K562 (cell line): ENCODE data around the gene INSM1. TPM values are rescaled to one million over a fixed set of nuclear protein-coding genes. Genes with fewer than 3 reads are reported as not detected.

Source experiments
- ATAC-seq: fragments of 200-7000 bp; cut with Tn5 transposase; 3 replicates; pipeline ENCODE4 v1.9.1; 2020; ENCODE audit warnings: moderate library complexity
- BruUV-seq: library from RNA; stranded (reverse); fragments of 400-500 nt; replicated peaks from 2 replicates; lab custom pipeline; 2021; lab: Mats Ljungman, UMichigan
- CTCF ChIA-PET: fragments of 300-600 bp; formaldehyde crosslinking; extraction: SDS; loops from one replicate; lab custom pipeline; 2021; ENCODE audit warnings: low intra/inter-chr PET ratio; lab: Yijun Ruan, JAX
- POLR2A ChIA-PET: fragments of 300-600, 350-650 bp; sonication (Branson Sonifier 250); formaldehyde crosslinking; extraction: SDS; loops from one replicate; lab custom pipeline; 2021; ENCODE audit warnings: antibody characterized with exemption, inconsistent platforms; lab: Yijun Ruan, JAX
- DNase-seq, 4 experiments: peaks; one replicate each; pipeline versions ENCODE4 v3.0.0 to v3.0.0-alpha.2; 2011 to 2018; ENCODE audit warnings: low spot score in 3 of 4, mixed read lengths in 3 of 4; ENCODE audit errors: extremely low read depth in 1 of 4
- FAIRE-seq: peaks from 2 replicates; lab custom pipeline; 2011; peaks lifted over from hg19 to GRCh38; lab: Jason Lieb, UNC
- H2AFZ ChIP-seq: 2 replicates; pipeline ENCODE4 v1.6.0; 2011; ENCODE audit warnings: low read depth, low read length, control low read depth, inconsistent platforms
- H3K27ac ChIP-seq: fragments of 200-600 bp; 3 replicates; pipeline ENCODE4 v1.8.0; 2011; ENCODE audit warnings: low read depth, mild to moderate bottlenecking, control low read depth, inconsistent platforms, low read length, moderate library complexity, mixed read lengths; ENCODE audit errors: extremely low read depth
- H3K27me3 ChIP-seq, 2 experiments: fragments of 300-600 bp in 1 of 2; 2 replicates in 1 of 2; 3 replicates in 1 of 2; pipeline versions ENCODE4 v1.6.0 to v1.8.0; 2011; ENCODE audit warnings: inconsistent platforms in 2 of 2, low read length in 2 of 2, mild to moderate bottlenecking in 1 of 2, mixed read lengths in 1 of 2, moderate library complexity in 1 of 2; ENCODE audit not compliant: control insufficient read depth in 2 of 2, insufficient read depth in 2 of 2
- H3K36me3 ChIP-seq: fragments of 300-600 bp; 3 replicates; pipeline ENCODE4 v1.8.0; 2011; ENCODE audit warnings: mild to moderate bottlenecking, low read length, inconsistent platforms; ENCODE audit not compliant: control insufficient read depth, insufficient read depth
- H3K4me1 ChIP-seq, 2 experiments: fragments of 200-600 bp in 1 of 2; replicated peaks in 1 of 2; 2 replicates in 1 of 2; 3 replicates in 1 of 2; pipeline versions ENCODE4 v1.5.1 to v1.8.0; 2011; ENCODE audit warnings: inconsistent platforms in 2 of 2, low read length in 2 of 2, mild to moderate bottlenecking in 1 of 2, mixed read lengths in 1 of 2, moderate library complexity in 1 of 2; ENCODE audit not compliant: control insufficient read depth in 2 of 2, insufficient read depth in 2 of 2
- H3K4me2 ChIP-seq: 2 replicates; pipeline ENCODE4 v1.6.1; 2011; ENCODE audit warnings: low read length, control low read depth, inconsistent platforms, mixed read lengths; ENCODE audit not compliant: insufficient read depth
- H3K4me3 ChIP-seq: fragments of 200-600 bp; sonication (generic), shearing (Covaris generic); 2 replicates; pipeline ENCODE4 v1.5.1; 2016; ENCODE audit warnings: control low read depth, inconsistent platforms
- H3K79me2 ChIP-seq: fragments of 200-600 bp; 3 replicates; pipeline ENCODE4 v1.8.0; 2011; ENCODE audit warnings: low read length, inconsistent platforms; ENCODE audit not compliant: control insufficient read depth, insufficient read depth
- H3K9ac ChIP-seq, 2 experiments: 2 replicates each; pipeline versions ENCODE4 v1.6.0 to v1.6.1; 2011; ENCODE audit warnings: low read depth in 2 of 2, low read length in 2 of 2, control low read depth in 1 of 2, inconsistent platforms in 1 of 2, mild to moderate bottlenecking in 1 of 2, mixed read lengths in 1 of 2; ENCODE audit not compliant: insufficient read depth in 1 of 2
- H3K9me1 ChIP-seq: one replicate; pipeline ENCODE4 v1.6.0; 2011; ENCODE audit warnings: inconsistent platforms, mild to moderate bottlenecking, low read length, moderate library complexity; ENCODE audit not compliant: control insufficient read depth, insufficient read depth
- H3K9me3 ChIP-seq: replicated peaks from 2 replicates; pipeline ENCODE4 v1.5.1; 2011; ENCODE audit warnings: low read depth, low read length, inconsistent platforms; ENCODE audit not compliant: control insufficient read depth, insufficient read depth
- H4K20me1 ChIP-seq: replicated peaks from 2 replicates; pipeline ENCODE4 v1.6.1; 2011; ENCODE audit warnings: low read length, inconsistent platforms, mixed read lengths; ENCODE audit not compliant: control insufficient read depth, insufficient read depth
- CC2D1A ChIP-seq: fragments of 450-650 bp; IDR thresholded peaks from 2 replicates; pipeline ENCODE4 v1.6.1; 2017; ENCODE audit warnings: mild to moderate bottlenecking
- FOSL1 ChIP-seq: fragments of 200-800 bp; sonication (Bioruptor generic); conservative IDR thresholded peaks from 2 replicates; pipeline ENCODE4 v1.6.1; 2016; ENCODE audit warnings: missing genetic modification characterization, missing compliant biosample characterization
- FOXA3 ChIP-seq, 2 experiments: fragments of 450-650 bp in 1 of 2; sonication (generic) in 1 of 2; formaldehyde crosslinking; IDR thresholded peaks in 1 of 2; conservative IDR thresholded peaks in 1 of 2; 2 replicates each; pipeline versions ENCODE4 v1.4.0 to v1.8.0; 2020 to 2022; ENCODE audit warnings: mild to moderate bottlenecking in 2 of 2, missing genetic modification reagents in 1 of 2
- HMG20B ChIP-seq: fragments of 250-450 bp; sonication (Bioruptor Pico); IDR thresholded peaks from 2 replicates; pipeline ENCODE4 v1.5.0; 2021; ENCODE audit warnings: mild to moderate bottlenecking
- KAT7 ChIP-seq: sonication (generic); formaldehyde crosslinking; IDR thresholded peaks from 2 replicates; pipeline ENCODE4 v1.8.0; 2022; ENCODE audit warnings: missing genetic modification reagents, mild to moderate bottlenecking, borderline replicate concordance
- SNRNP70 ChIP-seq: fragments of 200-400 bp; formaldehyde crosslinking; optimal IDR thresholded peaks from 2 replicates; pipeline ENCODE3; 2017; ENCODE audit warnings: low read depth, low read length
- TARDBP ChIP-seq: fragments of 450-650 bp; IDR thresholded peaks from 2 replicates; pipeline ENCODE4 v1.6.1; 2016
- ZBTB17 ChIP-seq: fragments of 450-650 bp; formaldehyde crosslinking; IDR thresholded peaks from 2 replicates; pipeline ENCODE4 v1.4.0; 2020; ENCODE audit warnings: mild to moderate bottlenecking
- WGBS: fragments of 100-300 bp; shearing (Covaris generic); methylation state at CpG from one replicate; pipeline ENCODE4 v1.1.6; 2016; ENCODE audit warnings: low coverage, mixed read lengths; ENCODE audit not compliant: insufficient coverage; ENCODE audit errors: missing lambda C conversion rate; 5-methylcytosine and 5-hydroxymethylcytosine counted together
- in situ Hi-C: fragments of 300-500 bp; cut with MboI; formaldehyde crosslinking; loops from 4 replicates; pipeline ENCODE4 v1.15.0; 2018; ENCODE audit warnings: inconsistent platforms, mixed read lengths
- intact Hi-C: fragments of 100-400 bp; cut with micrococcal nuclease; formaldehyde crosslinking; loops from 2 replicates; pipeline ENCODE4 v1.14.2; 2022
- polyA plus RNA-seq, 8 experiments: library from polyadenylated mRNA; depleted of rRNA in 4 of 8; stranded (reverse) in 5 of 8; unstranded in 3 of 8; fragments of >200 nt; fragmentation: Nextera tagmentation in 2 of 8; fragmentation: Illumina TruSeq in 1 of 8; extraction: Ambion mirVana in 2 of 8; extraction: Trizol in 1 of 8; gene quantifications; 2 replicates each; pipeline versions ENCODE4 v1.2.1 to v1.2.3, GENCODE V29; 2011 to 2014; ENCODE audit warnings: inconsistent platforms in 1 of 8, missing spikeins in 1 of 8
- total RNA-seq, 7 experiments: library from RNA; depleted of rRNA in 6 of 7; stranded (reverse); fragments of >200 nt in 6 of 7; fragmentation: Illumina TruSeq in 2 of 7; extraction: Trizol in 2 of 7; gene quantifications; 2 replicates each; pipeline versions ENCODE4 v1.2.1 to v1.2.3, GENCODE V29; 2011 to 2021; ENCODE audit warnings: low replicate concordance in 1 of 7
- TF ChIP-seq, protein P1 (sequence below): fragments of 150-350 bp; IDR thresholded peaks from 2 replicates; pipeline ENCODE4 v1.6.1; 2014; ENCODE audit warnings: low read depth, mild to moderate bottlenecking, low read length, borderline replicate concordance
- TF ChIP-seq, protein P2 (sequence below): fragments of 450-650 bp; formaldehyde crosslinking; IDR thresholded peaks from 2 replicates; pipeline ENCODE4 v1.4.0; 2022; ENCODE audit warnings: missing genetic modification characterization

The INSM1 gene
- total and polyA plus RNA-seq, 9 of the 15 experiments (the other 6 are each of a cell fraction or from before 2014, with no cell fraction given): not detected

DNA sequence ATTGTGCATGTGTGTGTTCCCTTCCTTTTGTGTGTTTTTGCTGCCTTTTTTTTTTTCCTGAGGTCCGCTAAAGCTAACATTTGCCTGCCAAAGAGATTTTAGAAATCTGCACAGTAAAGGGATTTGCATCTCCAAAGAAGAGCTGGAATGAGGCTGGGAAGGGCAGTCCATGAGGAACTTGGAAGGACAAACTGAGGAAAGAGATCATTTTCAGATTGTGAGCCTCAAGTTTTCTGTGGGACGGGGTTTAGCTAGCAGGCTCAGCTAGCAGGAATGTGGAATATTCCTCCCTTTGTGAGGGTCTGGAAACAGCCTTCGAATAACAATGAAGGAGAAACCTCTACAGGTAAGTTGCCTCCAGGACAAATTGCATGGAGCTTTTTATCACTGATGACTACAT lies 3.8 kb downstream of the INSM1 start:
- Histone ChIP-seq H3K4me1 (no peaks in the 10 kb centered on the region), H2AFZ (no peak overlapping the region), H3K4me2 (no peak overlapping the region), H3K79me2 (no peaks in the 10 kb centered on the region), H4K20me1 (no peaks in the 10 kb centered on the region), H3K9me3 (no peaks in the 10 kb centered on the region), H3K27ac (no peak overlapping the region), H3K36me3 (no peaks in the 10 kb centered on the region), H3K9me1 (no peaks in the 10 kb centered on the region), H3K4me3 (no peak overlapping the region), H3K27me3 (peaks cover 0 to 9% of the 10 kb centered on the region in 2 experiments; a peak in 1 of 5 replicates), H3K9ac (no peak overlapping the region)
- DNase-seq: no peak
- no peak for FAIRE-seq
- WGBS: 0% methylated on average over 3 of the region's 3 CpGs
- in situ Hi-C loops (no loop called here), intact Hi-C loops (no loop called here)
- no peak for ATAC-seq
- CTCF ChIA-PET: no interaction called here
- BruUV-seq: no TSS peak
- POLR2A ChIA-PET: no interaction called here
- TF ChIP-seq, protein P1, sequence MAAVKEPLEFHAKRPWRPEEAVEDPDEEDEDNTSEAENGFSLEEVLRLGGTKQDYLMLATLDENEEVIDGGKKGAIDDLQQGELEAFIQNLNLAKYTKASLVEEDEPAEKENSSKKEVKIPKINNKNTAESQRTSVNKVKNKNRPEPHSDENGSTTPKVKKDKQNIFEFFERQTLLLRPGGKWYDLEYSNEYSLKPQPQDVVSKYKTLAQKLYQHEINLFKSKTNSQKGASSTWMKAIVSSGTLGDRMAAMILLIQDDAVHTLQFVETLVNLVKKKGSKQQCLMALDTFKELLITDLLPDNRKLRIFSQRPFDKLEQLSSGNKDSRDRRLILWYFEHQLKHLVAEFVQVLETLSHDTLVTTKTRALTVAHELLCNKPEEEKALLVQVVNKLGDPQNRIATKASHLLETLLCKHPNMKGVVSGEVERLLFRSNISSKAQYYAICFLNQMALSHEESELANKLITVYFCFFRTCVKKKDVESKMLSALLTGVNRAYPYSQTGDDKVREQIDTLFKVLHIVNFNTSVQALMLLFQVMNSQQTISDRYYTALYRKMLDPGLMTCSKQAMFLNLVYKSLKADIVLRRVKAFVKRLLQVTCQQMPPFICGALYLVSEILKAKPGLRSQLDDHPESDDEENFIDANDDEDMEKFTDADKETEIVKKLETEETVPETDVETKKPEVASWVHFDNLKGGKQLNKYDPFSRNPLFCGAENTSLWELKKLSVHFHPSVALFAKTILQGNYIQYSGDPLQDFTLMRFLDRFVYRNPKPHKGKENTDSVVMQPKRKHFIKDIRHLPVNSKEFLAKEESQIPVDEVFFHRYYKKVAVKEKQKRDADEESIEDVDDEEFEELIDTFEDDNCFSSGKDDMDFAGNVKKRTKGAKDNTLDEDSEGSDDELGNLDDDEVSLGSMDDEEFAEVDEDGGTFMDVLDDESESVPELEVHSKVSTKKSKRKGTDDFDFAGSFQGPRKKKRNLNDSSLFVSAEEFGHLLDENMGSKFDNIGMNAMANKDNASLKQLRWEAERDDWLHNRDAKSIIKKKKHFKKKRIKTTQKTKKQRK: no peak
- TF ChIP-seq FOSL1 (tag) (no peak), TARDBP (no peak), KAT7 (CRISPR knock-in tag) (no peak), ZBTB17 (CRISPR knock-in tag) (no peak), SNRNP70 (no peak), FOXA3 (CRISPR knock-in tag; conservative IDR thresholded peaks at IDR 0.05 in 1 of 2, IDR thresholded peaks at IDR 0.05 in 1 of 2) (no peak), HMG20B (no peak), CC2D1A (no peak)
- TF ChIP-seq, protein P2, sequence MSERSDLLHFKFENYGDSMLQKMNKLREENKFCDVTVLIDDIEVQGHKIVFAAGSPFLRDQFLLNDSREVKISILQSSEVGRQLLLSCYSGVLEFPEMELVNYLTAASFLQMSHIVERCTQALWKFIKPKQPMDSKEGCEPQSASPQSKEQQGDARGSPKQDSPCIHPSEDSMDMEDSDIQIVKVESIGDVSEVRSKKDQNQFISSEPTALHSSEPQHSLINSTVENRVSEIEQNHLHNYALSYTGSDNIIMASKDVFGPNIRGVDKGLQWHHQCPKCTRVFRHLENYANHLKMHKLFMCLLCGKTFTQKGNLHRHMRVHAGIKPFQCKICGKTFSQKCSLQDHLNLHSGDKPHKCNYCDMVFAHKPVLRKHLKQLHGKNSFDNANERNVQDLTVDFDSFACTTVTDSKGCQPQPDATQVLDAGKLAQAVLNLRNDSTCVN (CRISPR knock-in tag): no peak
